Neural progenitor cell (in vitro differentiated cells): Measurements from ENCODE around the gene TPSB2. TPM values are rescaled to one million over a fixed set of nuclear protein-coding genes. Genes with fewer than 3 reads are reported as not detected.
"Not testable (repeated sequence)": the region's sequence is repeated elsewhere in the genome, so short reads cannot be mapped to it uniquely, and the experiment has no call there.

Experiments used
- DNase-seq: peaks from one replicate; pipeline ENCODE4 v3.0.0-alpha.2; 2016; ENCODE audit warnings: low spot score
- H2AFZ ChIP-seq: fragments of 200-600 bp; sonication (generic); replicated peaks from 2 replicates; pipeline ENCODE4 v1.6.1; 2016; ENCODE audit warnings: antibody characterized with exemption
- H3F3A ChIP-seq: fragments of 200-600 bp; sonication (generic); 2 replicates; pipeline ENCODE4 v1.6.1; 2016; ENCODE audit warnings: antibody characterized with exemption, low read depth
- H3K27ac ChIP-seq: fragments of 200-600 bp; sonication (generic); 2 replicates; pipeline ENCODE4 v1.5.1; 2016; ENCODE audit warnings: mild to moderate bottlenecking
- H3K27me3 ChIP-seq: fragments of 200-600 bp; sonication (generic); 2 replicates; pipeline ENCODE4 v1.6.1; 2016; ENCODE audit warnings: mild to moderate bottlenecking, moderate library complexity
- H3K36me3 ChIP-seq: fragments of 200-600 bp; sonication (generic); 2 replicates; pipeline ENCODE4 v1.5.1; 2016
- H3K4me1 ChIP-seq: fragments of 200-600 bp; sonication (generic); 2 replicates; pipeline ENCODE4 v1.6.1; 2016; ENCODE audit warnings: mixed run types
- H3K4me2 ChIP-seq: fragments of 200-600 bp; sonication (generic); 2 replicates; pipeline ENCODE4 v1.6.1; 2016
- H3K4me3 ChIP-seq: fragments of 200-600 bp; sonication (generic); 2 replicates; pipeline ENCODE4 v1.5.1; 2016
- H3K79me2 ChIP-seq: fragments of 200-600 bp; sonication (generic); 2 replicates; pipeline ENCODE4 v1.6.1; 2016; ENCODE audit warnings: low read depth
- H3K9ac ChIP-seq: fragments of 200-600 bp; sonication (generic); 2 replicates; pipeline ENCODE4 v1.6.1; 2016
- H3K9me3 ChIP-seq: fragments of 200-600 bp; sonication (generic); 2 replicates; pipeline ENCODE4 v1.5.1; 2016; ENCODE audit warnings: low read depth
- H4K20me1 ChIP-seq: fragments of 200-600 bp; sonication (generic); 2 replicates; pipeline ENCODE4 v1.6.1; 2016; ENCODE audit warnings: low read depth
- H3K27ac Mint-ChIP-seq: 3 replicates; pipeline ENCODE4 v1.8.0; 2021; ENCODE audit warnings: mixed read lengths
- H3K27me3 Mint-ChIP-seq: 2 replicates; pipeline ENCODE4 v1.8.0; 2022; ENCODE audit warnings: low read depth, mild to moderate bottlenecking, inconsistent platforms, moderate library complexity, mixed read lengths; ENCODE audit not compliant: insufficient read depth
- H3K36me3 Mint-ChIP-seq: 3 replicates; pipeline ENCODE4 v1.8.0; 2021; ENCODE audit warnings: mixed read lengths
- H3K4me1 Mint-ChIP-seq: 3 replicates; pipeline ENCODE4 v1.8.0; 2021; ENCODE audit warnings: mixed read lengths
- H3K4me3 Mint-ChIP-seq: 3 replicates; pipeline ENCODE4 v1.8.0; 2021; ENCODE audit warnings: mild to moderate bottlenecking, moderate library complexity, mixed read lengths
- H3K9me3 Mint-ChIP-seq: 3 replicates; pipeline ENCODE4 v1.8.0; 2020; ENCODE audit warnings: mixed read lengths
- CTCF ChIP-seq: fragments of 200-600 bp; sonication (generic); IDR thresholded peaks from 2 replicates; pipeline ENCODE4 v1.5.1; 2017; ENCODE audit warnings: antibody characterized with exemption, mild to moderate bottlenecking
- EZH2 ChIP-seq: fragments of 200-600 bp; sonication (generic); IDR thresholded peaks from 2 replicates; pipeline ENCODE4 v1.6.1; 2017; ENCODE audit warnings: antibody characterized with exemption, mild to moderate bottlenecking, moderate library complexity
- EZH2phosphoT487 ChIP-seq: fragments of 200-600 bp; sonication (generic); IDR thresholded peaks from 2 replicates; pipeline ENCODE4 v1.6.1; 2017; ENCODE audit warnings: antibody characterized with exemption
- total RNA-seq: library from RNA; depleted of rRNA; stranded (reverse); fragments of >200 nt; gene quantifications from 2 replicates; pipeline ENCODE4 v1.2.3, GENCODE V29; 2015; ENCODE audit warnings: low replicate concordance

The TPSB2 gene
- total RNA-seq, 1 donor from 2014 or later, result not detected

GRCh38 chr16:1272453-1273198 lies 42.6 kb upstream of the TPSB2 start:
- Mint-ChIP-seq H3K9me3 (peaks cover 4% of the 10 kb centered on the region), H3K4me3 (peak overlapping the region; percentile 33), H3K27ac (peak overlapping the region; percentile 52), H3K36me3 (no peaks in the 10 kb centered on the region), H3K4me1 (peaks cover 2% of the 10 kb centered on the region), H3K27me3 (peaks cover 18% of the 10 kb centered on the region)
- H2AFZ ChIP-seq, result no peak overlapping the region
- H3K4me2 ChIP-seq, result no peak overlapping the region
- H3K4me3 ChIP-seq, result no peak overlapping the region
- no peaks in the 10 kb centered on the region for H3K36me3 ChIP-seq
- TF ChIP-seq EZH2phosphoT487 (no peak), EZH2 (no peak), CTCF (no peak)
- no peaks in the 10 kb centered on the region for H4K20me1 ChIP-seq
- H3K9ac ChIP-seq, result no peak overlapping the region
- H3K4me1 ChIP-seq, result peaks cover under 1% of the 10 kb centered on the region
- no peaks in the 10 kb centered on the region for H3F3A ChIP-seq
- no peak overlapping the region for H3K27ac ChIP-seq
- no peaks in the 10 kb centered on the region for H3K9me3 ChIP-seq
- no peak for DNase-seq
- no peaks in the 10 kb centered on the region for H3K27me3 ChIP-seq
- H3K79me2 ChIP-seq, result no peaks in the 10 kb centered on the region

GRCh38 chr16:1271724-1272413 lies 41.9 kb upstream of the TPSB2 start:
- not testable (repeated sequence) for H3K4me3 ChIP-seq, H3K4me3 Mint-ChIP-seq, H3K4me1 ChIP-seq, H3K36me3 Mint-ChIP-seq, DNase-seq, H3K27ac ChIP-seq, H3K9ac ChIP-seq, H4K20me1 ChIP-seq, H3K27ac Mint-ChIP-seq, H3K4me1 Mint-ChIP-seq, H3K79me2 ChIP-seq, H2AFZ ChIP-seq, H3K36me3 ChIP-seq, H3K4me2 ChIP-seq, H3F3A ChIP-seq, H3K9me3 ChIP-seq, H3K9me3 Mint-ChIP-seq, H3K27me3 ChIP-seq
- H3K27me3 Mint-ChIP-seq, result peaks cover 19% of the 10 kb centered on the region

DNA sequence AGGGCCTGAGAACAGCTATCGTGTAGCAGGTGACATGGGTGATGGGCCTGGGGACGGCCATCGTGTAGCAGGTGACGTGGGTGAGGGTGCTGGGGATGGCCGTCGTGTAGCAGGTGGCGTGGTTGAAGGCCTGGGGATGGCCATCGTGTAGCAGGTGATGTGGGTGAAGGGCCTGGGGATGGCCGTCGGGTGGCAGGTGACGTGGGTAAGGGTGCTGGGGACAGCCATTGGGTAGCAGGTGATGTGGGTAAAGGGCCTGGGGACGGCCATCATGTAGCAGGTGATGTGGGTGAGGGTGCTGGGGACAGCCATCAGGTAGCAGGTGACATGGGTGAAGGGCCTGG lies 41.4 kb upstream of the TPSB2 start:
- H3K4me1 ChIP-seq, result no peaks in the 10 kb centered on the region
- H3K27me3 Mint-ChIP-seq, result peaks cover 20% of the 10 kb centered on the region
- H3K36me3 Mint-ChIP-seq, result no peaks in the 10 kb centered on the region
- DNase-seq, result no peak
- H3K36me3 ChIP-seq, result no peaks in the 10 kb centered on the region
- no peaks in the 10 kb centered on the region for H3F3A ChIP-seq
- peaks cover 4% of the 10 kb centered on the region for H3K9me3 Mint-ChIP-seq
- H3K27ac ChIP-seq, result no peak overlapping the region
- no peak overlapping the region for H2AFZ ChIP-seq
- H3K27ac Mint-ChIP-seq, result no peak overlapping the region
- H3K4me3 ChIP-seq, result no peak overlapping the region
- H3K27me3 ChIP-seq, result no peaks in the 10 kb centered on the region
- no peak overlapping the region for H3K9ac ChIP-seq
- H3K4me1 Mint-ChIP-seq, result no peaks in the 10 kb centered on the region
- TF ChIP-seq EZH2 (no peak), CTCF (no peak), EZH2phosphoT487 (no peak)
- H3K79me2 ChIP-seq, result no peaks in the 10 kb centered on the region
- H3K9me3 ChIP-seq, result no peaks in the 10 kb centered on the region
- H4K20me1 ChIP-seq, result no peaks in the 10 kb centered on the region
- no peak overlapping the region for H3K4me3 Mint-ChIP-seq
- no peak overlapping the region for H3K4me2 ChIP-seq

DNA sequence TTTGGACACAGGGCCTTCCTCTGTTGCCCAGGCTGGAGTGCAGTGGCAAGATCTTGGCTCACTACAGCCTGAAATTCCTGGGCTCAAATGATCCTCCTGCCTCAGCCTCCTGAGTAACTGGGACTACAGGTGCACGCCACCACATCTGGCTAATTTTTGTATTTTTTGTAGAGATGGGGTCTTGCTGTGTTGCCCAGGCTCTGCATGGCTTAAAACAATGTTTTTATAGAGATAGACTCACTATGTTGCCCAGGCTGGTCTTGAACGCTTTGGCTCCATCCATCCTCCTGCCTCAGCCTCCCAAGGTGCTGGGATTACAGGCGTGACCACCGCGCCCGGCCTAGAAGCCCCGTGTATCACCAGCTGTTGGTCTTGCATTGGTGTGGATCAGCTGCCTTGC lies 39.4 kb upstream of the TPSB2 start:
- not testable (repeated sequence) for H3K27ac ChIP-seq, H3K79me2 ChIP-seq, H3K27me3 ChIP-seq, H3K9ac ChIP-seq, H3K36me3 ChIP-seq, H3K4me1 ChIP-seq, H3F3A ChIP-seq, H3K4me2 ChIP-seq, H3K9me3 Mint-ChIP-seq, H2AFZ ChIP-seq, H3K4me3 Mint-ChIP-seq, H3K4me1 Mint-ChIP-seq, H3K9me3 ChIP-seq, DNase-seq, H3K27ac Mint-ChIP-seq, H3K4me3 ChIP-seq, H4K20me1 ChIP-seq, H3K36me3 Mint-ChIP-seq
- H3K27me3 Mint-ChIP-seq, result peaks cover 22% of the 10 kb centered on the region
